ENCODE results near the gene THRA.

Gene THRA

DNA sequence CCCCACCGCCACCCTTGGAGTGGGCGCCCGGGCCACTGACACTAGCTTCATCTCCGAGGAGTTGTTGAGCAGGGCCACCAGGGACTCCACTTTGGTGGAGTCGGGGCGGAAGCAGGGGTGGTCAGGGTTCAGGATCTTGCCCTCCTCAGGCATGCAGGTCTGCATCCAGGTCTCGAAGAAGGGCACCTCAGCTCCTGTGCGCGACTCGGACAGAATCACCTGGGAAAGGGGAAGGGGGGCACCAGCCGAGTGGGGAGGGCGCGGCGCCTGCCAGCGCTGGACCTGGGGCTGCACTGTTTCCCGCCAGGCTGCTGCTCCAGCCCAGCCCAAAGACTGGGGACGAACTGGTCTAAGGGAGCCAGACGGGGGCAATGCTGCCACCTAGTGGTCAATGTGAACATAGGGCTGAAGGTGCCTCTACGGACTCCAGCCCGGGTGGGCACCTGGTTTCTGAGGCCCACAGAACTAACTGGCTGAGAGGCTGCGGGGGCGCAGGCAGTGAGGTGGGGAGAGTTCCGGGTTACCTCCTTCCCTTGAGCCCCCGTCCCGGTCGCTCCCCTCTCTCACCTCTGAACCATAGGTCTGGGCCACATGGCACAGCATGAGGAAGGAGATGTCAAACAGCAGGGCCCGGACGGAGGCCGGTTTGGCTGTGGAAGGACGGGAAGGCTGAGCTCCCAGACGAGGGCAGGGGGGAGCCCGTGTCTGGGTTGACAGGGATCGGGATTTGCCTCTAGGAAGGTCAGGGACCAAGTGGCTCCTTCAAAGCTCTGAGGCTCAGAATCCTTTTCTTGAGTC is 35.8 kb upstream of the THRA start:
- peak; percentile 89 for DNase-seq (ENCODE audit: low spot score)

DNA sequence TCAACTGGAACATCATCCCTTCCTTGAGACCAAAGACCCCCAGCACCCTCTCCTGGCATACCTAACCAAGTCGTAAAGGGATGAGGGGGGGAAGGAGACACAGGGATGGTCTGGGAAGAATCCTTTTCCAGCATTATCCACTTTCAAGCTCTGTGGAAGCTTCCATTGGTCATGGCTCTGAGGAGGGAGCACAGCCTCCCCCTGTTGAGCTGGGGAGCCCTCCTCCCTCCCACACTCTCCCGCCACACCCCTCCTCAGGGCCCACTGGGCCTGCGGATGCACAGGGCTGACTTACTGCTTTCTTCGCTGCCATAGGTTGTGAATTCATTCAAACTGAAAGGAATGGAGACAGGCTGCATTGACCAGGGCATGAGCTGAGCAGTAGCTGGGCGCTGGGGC is 35.2 kb upstream of the THRA start:
- no peak for DNase-seq (ENCODE audit: low spot score)

DNA sequence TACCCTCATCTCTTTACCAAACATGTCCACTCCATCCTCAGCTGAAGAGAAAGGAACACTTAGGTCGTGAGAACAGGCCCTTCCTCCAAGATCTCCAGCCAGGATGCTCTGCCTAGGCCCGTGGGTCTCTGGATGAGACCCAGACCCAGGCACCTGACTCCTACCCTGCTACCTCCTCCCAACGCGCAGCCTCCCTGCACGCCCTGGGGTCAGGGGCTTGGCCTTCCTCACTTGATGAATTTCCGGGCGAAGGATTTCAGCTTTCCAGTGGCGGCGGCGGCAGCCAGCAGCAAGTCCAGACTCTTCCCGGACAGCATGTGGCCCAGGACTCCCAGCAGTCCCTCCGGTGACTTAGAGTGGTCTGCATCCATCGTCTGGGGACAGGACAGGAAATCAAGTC is 34.2 kb upstream of the THRA start:
- no peak for DNase-seq (ENCODE audit: low spot score)

DNA sequence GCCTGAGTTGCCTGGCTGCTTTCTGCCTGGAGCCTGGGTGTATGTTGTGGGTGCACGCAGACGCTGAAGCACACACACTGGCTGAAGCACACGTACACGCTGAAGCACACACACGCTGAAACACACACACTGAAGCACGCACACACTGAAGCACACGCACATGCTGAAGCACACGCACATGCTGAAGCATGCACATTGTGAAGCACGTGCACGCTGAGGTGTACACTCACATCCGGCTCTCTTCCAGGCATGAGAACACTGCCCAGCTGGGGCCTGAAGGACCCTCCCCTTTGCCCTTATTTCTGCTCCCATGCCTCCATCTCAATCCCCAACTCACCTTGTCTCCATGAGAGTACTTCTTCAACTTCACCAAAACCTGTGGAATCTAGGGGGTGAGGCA is 31.1 kb upstream of the THRA start:
- no peak for DNase-seq (ENCODE audit: low spot score)

DNA sequence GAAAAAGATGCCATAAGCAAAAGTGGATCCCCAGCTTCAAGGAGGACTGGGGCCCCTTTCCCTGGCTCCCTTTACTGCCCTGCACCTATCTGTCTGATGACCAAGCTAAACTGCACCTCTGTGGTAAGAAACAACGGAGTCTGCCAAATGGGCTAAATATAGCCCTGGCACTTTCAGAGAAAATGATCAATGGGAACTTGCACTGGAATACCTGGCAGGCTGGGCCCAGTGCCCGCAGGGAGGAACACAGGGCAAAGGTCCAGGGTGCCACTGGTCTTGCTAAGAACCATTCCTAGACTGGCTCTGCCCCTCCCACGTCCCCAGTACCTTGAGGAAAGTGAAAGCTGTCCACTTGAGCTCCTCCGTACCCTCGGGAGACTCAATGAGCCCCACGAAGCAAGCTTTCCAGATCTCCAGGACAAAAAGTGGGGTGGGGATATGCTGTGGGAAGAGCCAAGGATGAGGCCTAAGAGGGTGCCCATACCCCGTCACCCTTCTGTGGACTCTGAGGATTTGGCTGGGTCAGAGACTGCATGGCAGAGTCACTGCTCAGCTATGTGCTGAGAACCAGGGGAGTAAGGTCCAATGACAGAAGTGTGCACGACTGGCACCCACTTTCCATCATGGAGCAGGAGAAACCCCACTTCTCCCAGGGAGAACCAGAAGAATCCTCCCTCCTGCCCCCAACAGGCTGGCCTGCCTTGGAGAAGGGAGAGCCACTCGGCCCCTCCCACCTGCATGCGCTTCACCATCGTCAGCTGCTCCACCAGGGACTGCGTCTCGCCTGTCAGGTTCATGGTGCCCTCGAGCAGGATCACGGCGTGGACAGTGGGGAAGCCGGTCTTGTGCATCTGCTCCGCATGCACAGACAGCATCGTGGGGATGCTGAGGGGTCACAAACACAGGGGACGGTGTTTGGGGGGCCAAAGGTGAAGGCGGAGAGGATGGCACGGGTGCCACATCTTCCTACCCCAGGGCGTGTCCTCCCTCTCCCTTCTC is 30.1 kb upstream of the THRA start:
- no peak for DNase-seq (ENCODE audit: low spot score)

DNA sequence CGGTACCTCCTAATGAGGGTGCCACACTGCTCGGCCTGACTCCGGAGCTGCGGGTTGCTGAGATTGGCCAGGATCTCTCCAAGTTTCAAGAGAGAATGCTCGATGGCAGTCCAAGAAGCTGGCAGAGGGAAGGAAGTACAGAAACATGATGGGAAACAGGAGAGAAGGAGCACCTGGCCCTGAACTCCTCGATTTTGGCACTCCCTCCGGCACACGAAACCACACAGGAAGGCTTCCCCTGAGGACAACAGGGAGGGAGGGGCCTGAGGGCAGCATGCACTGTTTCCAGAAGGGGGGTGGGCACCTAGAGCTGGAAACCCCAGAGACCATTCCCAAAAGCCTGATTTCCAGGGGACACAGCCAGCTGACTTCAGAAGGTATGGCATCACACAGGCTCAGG is 29.4 kb upstream of the THRA start:
- no peak for DNase-seq (ENCODE audit: low spot score)

DNA sequence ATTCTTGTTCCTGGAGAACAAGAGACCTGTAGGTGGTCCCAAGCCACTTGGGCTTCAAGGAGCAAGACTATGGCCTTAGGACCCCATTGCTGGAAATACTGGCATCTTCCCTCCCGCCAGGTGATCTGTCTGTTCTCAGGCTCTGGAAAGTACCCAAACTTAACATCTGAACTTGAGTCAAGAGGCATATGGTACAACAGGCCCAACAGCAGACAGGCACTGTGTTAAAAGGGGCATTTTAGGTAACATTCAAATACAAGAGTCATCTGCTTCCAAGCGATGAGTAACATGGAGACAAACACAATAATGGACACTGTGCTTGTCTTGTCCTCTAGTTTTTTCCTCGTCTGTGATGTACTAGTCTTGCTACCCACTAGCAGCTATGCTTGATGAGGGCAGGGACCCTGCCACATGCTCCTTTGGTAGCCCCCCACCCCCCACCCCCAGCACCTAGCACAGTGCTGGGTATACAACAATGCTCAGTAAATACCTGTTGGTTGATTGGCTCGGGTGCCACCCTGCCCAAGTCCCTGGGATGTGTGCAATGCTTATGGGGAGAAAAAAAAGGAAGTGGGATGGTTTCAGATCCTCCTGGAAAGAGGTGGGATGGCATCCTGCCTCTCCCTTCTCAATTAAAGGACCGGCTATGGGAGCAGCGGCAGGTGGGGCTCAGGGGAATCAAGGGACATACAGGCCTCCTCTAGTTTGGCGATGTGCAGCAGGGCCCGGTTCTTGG is 28.2 kb upstream of the THRA start:
- DNase-seq (ENCODE audit: low spot score), result no peak

DNA sequence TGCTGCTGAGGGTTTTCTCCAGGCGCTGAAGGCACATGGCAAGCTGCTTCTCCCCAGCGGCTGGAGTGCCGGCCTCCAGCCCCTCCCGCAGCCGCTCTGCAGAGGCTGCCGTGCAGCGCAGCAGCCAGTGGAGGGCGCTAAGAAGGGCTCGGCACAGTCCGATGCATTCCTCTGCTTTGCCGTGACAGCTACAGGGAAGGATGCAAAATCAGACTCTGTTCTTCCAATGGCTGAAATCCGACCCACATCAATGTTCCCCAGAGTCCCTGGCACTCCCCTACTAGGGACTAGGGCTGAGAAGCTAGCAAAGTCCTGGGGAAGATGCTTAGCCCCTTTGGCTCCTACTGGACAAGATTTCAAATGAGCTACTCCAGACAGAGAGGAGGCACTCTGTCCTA is 27.6 kb upstream of the THRA start:
- DNase-seq (ENCODE audit: low spot score), result no peak

DNA sequence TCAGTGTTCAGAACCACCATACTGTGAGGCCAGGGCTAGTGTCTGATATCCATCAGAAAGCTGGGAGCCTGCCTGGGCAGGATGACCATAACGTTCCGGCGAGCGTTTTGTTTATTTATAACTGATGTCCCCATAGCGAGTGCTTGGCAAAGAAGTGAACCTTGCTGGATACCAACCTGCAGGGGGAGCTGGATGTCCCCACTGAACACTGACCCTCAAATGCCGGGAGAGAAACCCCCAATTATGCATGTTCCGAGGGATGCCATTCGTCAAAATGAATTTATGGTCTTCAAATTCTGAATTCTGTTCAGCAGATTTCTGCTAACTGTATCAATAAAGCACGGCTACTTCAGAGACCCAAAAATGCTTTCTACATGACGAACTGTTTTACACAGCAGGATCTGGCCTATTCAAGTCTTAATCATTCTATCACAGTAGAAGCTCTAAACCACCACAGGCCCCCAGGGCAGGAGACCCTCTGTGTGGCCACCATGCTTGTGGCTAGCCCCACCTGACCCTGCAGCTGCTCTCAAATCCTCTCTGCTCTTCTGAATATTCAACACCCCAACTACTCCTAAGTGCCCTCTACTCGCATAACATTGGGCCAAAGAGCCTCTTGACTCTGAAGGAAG is 23.8 kb upstream of the THRA start:
- peak; percentile 46 for DNase-seq (ENCODE audit: low spot score)

DNA sequence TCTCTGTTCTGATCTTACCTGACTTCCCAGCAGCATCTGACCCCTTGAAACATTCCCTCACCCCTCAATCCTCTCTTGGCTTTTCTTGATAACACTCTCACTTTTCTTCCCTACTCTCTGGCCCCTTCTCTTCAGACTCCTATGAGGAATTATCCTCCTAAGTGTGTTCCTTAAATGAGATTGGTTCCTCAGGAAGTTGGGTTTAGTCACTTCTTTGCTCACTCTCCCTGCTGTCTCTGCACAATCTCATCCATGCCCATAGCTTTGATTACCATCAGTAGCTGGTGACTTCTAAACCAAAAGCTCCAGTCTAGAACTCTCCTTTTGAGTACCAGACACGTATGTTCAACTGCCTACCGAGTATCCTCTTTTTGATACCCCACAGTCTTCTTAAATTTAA is 21.6 kb upstream of the THRA start:
- no peak for DNase-seq (ENCODE audit: low spot score)

DNA sequence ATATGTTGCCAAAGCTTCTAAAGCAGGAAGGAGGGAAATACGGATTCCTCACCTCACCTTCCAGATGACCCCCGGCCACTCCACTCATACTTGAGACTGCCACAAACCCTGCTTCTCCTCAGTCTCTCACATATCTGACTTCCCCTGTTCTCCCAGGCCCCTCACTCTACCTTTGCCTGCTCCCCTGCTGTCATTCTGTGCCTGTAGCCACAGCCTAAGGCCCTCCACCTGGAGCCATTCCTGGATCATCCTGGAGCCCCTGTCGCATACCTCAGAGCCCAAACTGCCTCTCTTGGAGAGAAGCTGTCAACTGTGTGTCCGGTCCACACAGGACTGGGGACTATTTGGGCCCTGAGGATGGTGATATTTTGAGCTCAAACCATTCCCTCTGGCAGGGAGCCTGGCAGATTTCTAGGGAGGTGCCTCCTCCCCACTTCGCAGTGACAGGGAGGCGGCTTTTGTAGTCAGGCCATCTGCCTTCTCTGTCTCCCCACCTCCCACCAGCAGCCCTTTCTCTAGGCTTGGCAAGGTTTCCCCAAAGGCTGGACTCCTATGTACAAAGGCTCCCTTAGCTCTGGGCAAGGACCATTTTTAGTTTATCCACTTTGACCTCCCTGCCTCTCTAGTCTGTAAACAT is 6.3 kb upstream of the THRA start:
- DNase-seq (ENCODE audit: low spot score), result no peak

DNA sequence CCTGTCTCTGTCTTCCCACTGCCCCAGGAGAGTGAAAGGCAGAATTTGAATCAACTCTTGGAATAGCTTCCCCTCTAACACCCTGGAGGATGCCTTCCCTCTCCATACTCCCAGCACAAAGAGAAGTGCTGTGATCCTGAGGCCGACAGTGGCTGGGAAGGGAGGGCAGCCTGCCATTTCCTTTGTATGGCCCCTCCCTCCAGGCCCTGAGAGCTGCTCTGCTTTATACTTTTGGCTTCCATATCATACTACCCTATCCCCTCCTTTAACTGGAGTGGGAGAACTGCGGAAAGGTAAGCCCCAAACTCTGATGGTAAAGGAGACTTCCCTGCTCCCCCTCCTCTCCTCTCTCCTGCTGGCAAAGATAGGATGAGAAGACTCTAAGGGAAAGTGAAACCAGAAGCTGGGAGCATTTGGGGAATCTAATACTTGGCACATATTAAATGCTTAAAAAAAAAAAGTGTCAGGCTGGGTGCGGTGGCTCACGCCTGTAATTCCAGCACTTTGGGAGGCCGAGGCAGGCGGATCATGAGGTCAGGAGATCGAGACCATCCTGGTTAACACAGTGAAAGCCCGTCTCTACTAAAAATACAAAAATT is 4.5 kb upstream of the THRA start:
- no peak for DNase-seq (ENCODE audit: low spot score)

DNA sequence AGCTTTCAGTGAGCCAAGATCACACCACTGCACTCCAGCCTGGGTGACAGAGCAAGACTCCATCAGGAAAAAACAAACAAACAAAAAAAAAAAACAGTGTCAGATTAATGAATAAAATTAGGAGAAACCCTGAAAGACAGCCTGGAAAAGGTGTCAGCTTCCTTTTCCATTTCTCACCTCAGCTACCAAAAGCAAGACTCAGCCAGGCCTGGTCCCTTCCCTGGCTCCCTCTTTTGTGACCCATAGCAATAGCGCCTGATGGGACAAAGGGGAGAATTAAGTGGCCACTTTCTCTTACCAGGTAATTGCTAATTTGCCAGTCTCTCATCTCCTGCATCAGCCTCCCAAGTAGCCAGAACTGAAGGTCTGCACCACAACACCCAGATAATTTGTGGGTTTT is 3.9 kb upstream of the THRA start:
- DNase-seq (ENCODE audit: low spot score), result no peak

DNA sequence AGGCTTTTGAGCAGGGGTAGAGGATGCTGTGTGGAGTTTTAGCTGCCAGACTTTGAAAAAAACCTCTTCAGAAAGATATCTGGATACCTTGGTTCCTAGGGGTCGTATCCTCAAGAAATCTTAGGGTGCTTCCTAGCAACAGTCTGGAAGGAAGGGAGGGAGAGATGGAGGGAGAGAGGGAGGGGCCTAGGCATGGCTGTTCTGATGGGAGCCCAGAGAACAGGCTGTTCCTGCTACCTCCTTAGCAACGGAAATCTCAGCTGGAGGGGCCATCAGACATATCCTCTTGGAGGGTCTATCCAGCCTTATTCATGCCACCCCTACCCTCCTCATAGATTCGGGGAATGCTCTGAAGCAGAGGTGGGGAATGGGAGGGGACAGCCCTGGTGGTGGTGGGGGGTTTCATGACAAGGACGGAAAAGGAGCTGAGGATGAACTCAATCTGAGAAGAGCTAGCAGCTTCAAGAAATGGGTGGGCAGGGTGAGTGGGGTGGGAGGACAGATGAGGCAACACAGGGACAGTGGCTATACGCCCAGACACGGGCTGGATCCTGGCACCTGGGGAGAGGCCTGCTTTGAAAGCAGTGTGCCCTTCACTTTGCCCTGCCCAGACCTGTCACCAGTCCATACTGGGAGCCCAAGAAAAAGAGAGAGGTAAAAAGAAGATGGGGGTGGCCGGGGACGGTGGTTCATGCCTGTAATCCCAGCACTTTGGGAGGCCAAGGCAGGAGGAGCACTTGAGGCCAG is 2.9 kb upstream of the THRA start:
- no peak for DNase-seq (ENCODE audit: low spot score)

DNA sequence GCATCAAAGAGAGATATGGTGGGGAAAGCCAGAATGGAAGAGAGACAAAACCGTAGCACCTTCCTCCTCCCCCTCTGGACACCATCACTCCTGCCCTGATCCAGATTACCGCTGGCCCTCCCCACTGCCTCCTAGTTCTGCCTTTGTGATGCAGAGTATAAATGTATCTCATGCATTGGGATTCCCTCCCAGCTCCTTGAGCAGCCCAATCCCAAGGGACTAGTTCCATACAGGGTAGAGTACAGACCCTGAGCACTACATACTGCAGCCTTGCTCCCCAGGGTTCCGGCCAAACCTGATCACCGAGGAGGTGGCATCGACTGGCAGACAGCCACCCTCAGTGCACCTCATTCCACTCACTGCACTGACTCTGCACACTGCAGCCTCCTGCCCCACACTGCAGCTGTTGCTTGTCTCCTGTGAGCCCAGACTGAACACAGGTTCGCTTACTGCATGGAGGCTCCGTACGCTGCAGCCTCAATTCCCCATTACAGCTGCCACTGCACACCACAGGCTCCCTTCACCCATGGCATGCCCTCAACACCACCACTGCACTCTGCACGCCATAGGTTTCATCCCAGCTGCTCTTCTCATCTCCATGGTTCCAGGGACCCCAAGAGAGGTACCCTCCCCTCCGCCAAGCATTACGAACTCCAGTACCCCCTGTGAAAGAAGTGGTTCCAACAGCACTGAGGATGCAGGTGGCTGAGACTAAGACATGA is 1.7 kb upstream of the THRA start:
- no peak for DNase-seq (ENCODE audit: low spot score)

DNA sequence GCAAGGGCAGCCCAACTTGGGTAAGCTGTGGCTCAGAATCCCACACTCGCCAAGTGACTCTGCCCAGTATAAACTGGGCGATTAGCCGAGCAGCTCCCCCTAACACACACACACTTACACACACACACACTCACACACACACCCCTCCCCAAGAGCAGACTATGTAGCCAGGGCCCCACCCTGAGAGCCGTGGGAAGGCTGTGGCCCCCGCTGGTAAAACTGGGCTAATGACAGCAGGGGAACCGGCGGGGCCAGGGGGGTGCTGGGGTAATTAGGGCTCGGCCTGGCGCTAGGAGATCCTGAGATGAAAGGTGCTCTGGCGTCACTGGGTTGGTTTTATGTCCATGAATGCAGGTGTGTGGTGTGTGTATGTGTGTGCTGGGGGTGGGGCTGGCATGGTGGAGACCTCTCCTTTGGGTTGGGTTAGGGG is 1.1 kb upstream of the THRA start:
- no peak for DNase-seq (ENCODE audit: low spot score)

DNA sequence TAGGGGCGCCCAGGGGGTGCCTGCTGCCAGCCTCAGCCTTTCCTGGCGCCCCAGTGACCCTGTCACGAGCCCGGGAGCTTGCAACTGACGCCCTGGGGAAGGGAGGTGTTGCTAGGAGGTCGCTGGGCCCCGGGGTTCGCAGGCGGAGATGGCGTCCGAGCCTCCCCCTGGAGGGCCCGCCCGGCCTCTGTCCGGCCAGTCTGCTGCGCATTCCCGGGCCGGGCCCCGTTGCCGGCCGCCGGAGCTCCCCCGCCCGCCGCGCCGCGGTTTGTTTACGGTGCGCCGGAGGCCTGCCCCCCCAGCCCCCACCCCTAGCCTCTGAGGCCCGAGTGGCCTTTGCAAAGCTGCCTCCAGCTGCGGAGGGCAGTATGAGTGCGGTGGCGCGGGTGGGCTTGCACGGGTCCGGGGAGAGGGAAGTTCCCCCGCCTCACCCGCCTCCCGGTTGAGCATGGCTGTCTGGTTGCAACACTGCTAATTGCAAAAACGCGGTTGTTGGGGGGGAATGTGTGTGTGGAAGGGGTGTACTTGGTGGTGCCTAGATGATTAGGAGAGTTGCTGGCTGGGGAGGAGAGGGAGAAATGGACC is 514 bp downstream of the THRA start:
- DNase-seq (ENCODE audit: low spot score), result no peak

DNA sequence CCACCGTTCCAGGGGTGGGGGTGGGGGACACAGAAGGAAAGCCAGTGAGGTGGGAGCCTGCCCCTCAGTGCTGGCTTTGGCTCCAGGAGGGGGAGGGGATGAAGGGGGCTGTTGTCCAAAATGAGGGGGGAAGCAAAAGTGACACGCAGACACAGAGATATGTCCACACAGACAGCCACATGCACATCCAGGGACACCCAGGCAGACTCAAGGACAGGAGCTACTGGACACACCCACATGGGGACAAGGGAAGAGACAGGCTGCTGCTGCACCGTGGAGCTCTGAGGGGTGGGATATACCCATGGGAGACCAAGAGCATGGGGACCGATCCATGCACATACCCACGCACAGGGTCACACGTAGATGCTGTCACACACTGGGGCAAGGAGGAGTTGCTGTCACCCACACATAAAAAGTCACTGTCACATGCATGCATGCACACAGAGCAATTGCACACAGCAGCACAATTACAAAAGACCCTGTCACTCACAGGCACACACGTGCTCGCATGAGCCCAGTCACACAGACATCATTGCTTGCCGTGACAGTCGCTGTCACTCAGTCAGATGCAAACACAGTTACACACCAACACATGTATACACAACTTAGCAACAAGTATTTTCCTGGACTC is 1.3 kb downstream of the THRA start:
- peak; percentile 19 for DNase-seq (ENCODE audit: low spot score)

Data from hematopoietic multipotent progenitor cell treated with erythropoietin and hydrocortisone succinate and interleukin-3 and kit ligand, for 17 days (in vitro differentiated cells).